H1 (cell line): ENCODE results near the gene FAM13C. TPM values are rescaled to one million over a fixed set of nuclear protein-coding genes. Genes with fewer than 3 reads are reported as not detected.

Source experiments
- CTCF ChIA-PET: fragments of 300-600 bp; sonication (Branson Sonifier 250); formaldehyde crosslinking; loops from one replicate; lab custom pipeline; 2021; ENCODE audit not compliant: partially characterized antibody; lab: Charles Lee
- POLR2A ChIA-PET: fragments of 300-600 bp; sonication (Branson Sonifier 250); formaldehyde crosslinking; loops from one replicate; lab custom pipeline; 2021; ENCODE audit warnings: inconsistent platforms; ENCODE audit not compliant: partially characterized antibody; lab: Charles Lee
- DNase-seq, 2 experiments: peaks; one replicate each; pipeline versions ENCODE4 v3.0.0 to v3.0.0-alpha.2; 2010 to 2022; ENCODE audit warnings: low spot score in 2 of 2, low read depth in 1 of 2, mixed read lengths in 1 of 2
- FAIRE-seq: peaks from 2 replicates; lab custom pipeline; 2011; peaks lifted over from hg19 to GRCh38; lab: Jason Lieb, UNC
- H2AFZ ChIP-seq: 2 replicates; pipeline ENCODE4 v1.8.1; 2012; ENCODE audit warnings: low read length, inconsistent platforms
- H2AK5ac ChIP-seq: 2 replicates; pipeline ENCODE4 v1.6.1; 2013; ENCODE audit warnings: low read depth, low read length
- H2BK120ac ChIP-seq: replicated peaks from 2 replicates; pipeline ENCODE3; 2013; ENCODE audit warnings: low read depth, low read length, inconsistent platforms
- H2BK12ac ChIP-seq: 2 replicates; pipeline ENCODE4 v1.6.1; 2013; ENCODE audit warnings: low read depth, low read length
- H2BK15ac ChIP-seq: 2 replicates; pipeline ENCODE4 v1.6.1; 2013; ENCODE audit warnings: low read length
- H2BK20ac ChIP-seq: 2 replicates; pipeline ENCODE4 v1.6.1; 2013; ENCODE audit warnings: low read length
- H2BK5ac ChIP-seq: 2 replicates; pipeline ENCODE4 v1.6.1; 2013; ENCODE audit warnings: low read depth, low read length
- H3K14ac ChIP-seq: 2 replicates; pipeline ENCODE4 v1.6.1; 2013; ENCODE audit warnings: inconsistent platforms; ENCODE audit not compliant: insufficient read length
- H3K18ac ChIP-seq: 2 replicates; pipeline ENCODE4 v1.6.1; 2013; ENCODE audit warnings: low read length; ENCODE audit errors: extremely low read depth
- H3K23ac ChIP-seq: 2 replicates; pipeline ENCODE4 v1.6.1; 2013; ENCODE audit warnings: inconsistent platforms; ENCODE audit not compliant: insufficient read length
- H3K23me2 ChIP-seq: 2 replicates; pipeline ENCODE4 v1.6.1; 2013; ENCODE audit warnings: low read depth, low read length
- H3K27ac ChIP-seq: 2 replicates; pipeline ENCODE4 v1.6.1; 2011; ENCODE audit warnings: low read depth, low read length, inconsistent platforms
- H3K27me3 ChIP-seq, 4 experiments: replicated peaks in 1 of 4; 1 replicate in 1 of 4; 2 replicates in 3 of 4; pipeline versions ENCODE4 v1.6.1 to v1.8.1; 2011 to 2013; ENCODE audit warnings: low read length in 3 of 4, mild to moderate bottlenecking in 3 of 4, inconsistent platforms in 2 of 4, mixed read lengths in 2 of 4, moderate library complexity in 1 of 4; ENCODE audit not compliant: control insufficient read depth in 3 of 4, insufficient read depth in 3 of 4; ENCODE audit errors: extremely low read depth in 1 of 4
- H3K36me3 ChIP-seq, 4 experiments: 2 replicates each; pipeline versions ENCODE4 v1.6.1 to v1.8.1; 2011 to 2013; ENCODE audit warnings: mild to moderate bottlenecking in 4 of 4, low read length in 3 of 4, moderate library complexity in 2 of 4, control low read depth in 1 of 4, inconsistent platforms in 1 of 4; ENCODE audit not compliant: insufficient read depth in 4 of 4, control insufficient read depth in 2 of 4
- H3K4ac ChIP-seq: replicated peaks from 2 replicates; pipeline ENCODE3; 2013; ENCODE audit warnings: low read length, low read depth, mixed read lengths, inconsistent platforms; ENCODE audit not compliant: insufficient read length
- H3K4me1 ChIP-seq, 4 experiments: replicated peaks in 1 of 4; 1 replicate in 1 of 4; 2 replicates in 3 of 4; pipeline versions ENCODE4 v1.6.1 to v1.8.1; 2011 to 2013; ENCODE audit warnings: low read length in 3 of 4, inconsistent platforms in 2 of 4, mixed read lengths in 1 of 4; ENCODE audit not compliant: insufficient read depth in 4 of 4, control insufficient read depth in 3 of 4
- H3K4me2 ChIP-seq, 2 experiments: 2 replicates each; pipeline versions ENCODE4 v1.6.1 to v1.8.1; 2011 to 2013; ENCODE audit warnings: low read depth in 2 of 2, low read length in 2 of 2, control low read depth in 1 of 2, inconsistent platforms in 1 of 2, mild to moderate bottlenecking in 1 of 2; ENCODE audit not compliant: insufficient read depth in 1 of 2
- H3K4me3 ChIP-seq, 4 experiments: fragments of 200-600, 300-600 bp in 1 of 4; sonication (generic), shearing (Covaris generic), sonication (Bioruptor Twin) in 1 of 4; 2 replicates each; pipeline versions ENCODE4 v1.5.1 to v1.8.1; 2011 to 2016; ENCODE audit warnings: low read length in 4 of 4, low read depth in 3 of 4, control low read depth in 2 of 4, inconsistent platforms in 2 of 4, mild to moderate bottlenecking in 2 of 4, mixed read lengths in 1 of 4, moderate library complexity in 1 of 4; ENCODE audit not compliant: insufficient read depth in 2 of 4; ENCODE audit errors: extremely low read depth in 1 of 4
- H3K56ac ChIP-seq: replicated peaks from 2 replicates; pipeline ENCODE3; 2013; ENCODE audit warnings: low read depth, mild to moderate bottlenecking, mixed read lengths, low read length, inconsistent platforms; ENCODE audit not compliant: insufficient read length
- H3K79me1 ChIP-seq: 2 replicates; pipeline ENCODE4 v1.6.1; 2013; ENCODE audit warnings: low read depth, low read length, control low read depth
- H3K79me2 ChIP-seq, 2 experiments: 2 replicates each; pipeline versions ENCODE4 v1.6.1 to v1.8.1; 2012 to 2013; ENCODE audit warnings: low read length in 2 of 2, mild to moderate bottlenecking in 2 of 2, inconsistent platforms in 1 of 2; ENCODE audit not compliant: insufficient read depth in 2 of 2, control insufficient read depth in 1 of 2
- H3K9ac ChIP-seq, 4 experiments: replicated peaks in 1 of 4; 1 replicate in 1 of 4; 2 replicates in 3 of 4; pipeline versions ENCODE4 v1.6.1 to v1.8.1; 2011 to 2013; ENCODE audit warnings: low read depth in 3 of 4, low read length in 3 of 4, control low read depth in 2 of 4, mild to moderate bottlenecking in 2 of 4, moderate library complexity in 2 of 4, inconsistent platforms in 1 of 4; ENCODE audit errors: extremely low read depth in 1 of 4
- H3K9me3 ChIP-seq, 2 experiments: 2 replicates each; pipeline versions ENCODE4 v1.6.1 to v1.8.1; 2012 to 2013; ENCODE audit warnings: mild to moderate bottlenecking in 2 of 2, moderate library complexity in 2 of 2, control low read depth in 1 of 2, inconsistent platforms in 1 of 2, low read depth in 1 of 2, low read length in 1 of 2, mixed read lengths in 1 of 2; ENCODE audit not compliant: insufficient read depth in 2 of 2
- H4K20me1 ChIP-seq, 2 experiments: replicated peaks in 1 of 2; 2 replicates each; pipeline versions ENCODE3 to v1.8.1; 2011 to 2013; ENCODE audit warnings: inconsistent platforms in 2 of 2, low read length in 2 of 2, mild to moderate bottlenecking in 1 of 2; ENCODE audit not compliant: insufficient read depth in 2 of 2, control insufficient read depth in 1 of 2
- H4K5ac ChIP-seq: 2 replicates; pipeline ENCODE4 v1.6.1; 2013; ENCODE audit warnings: low read length, low read depth, mixed read lengths, inconsistent platforms; ENCODE audit not compliant: insufficient read length
- H4K8ac ChIP-seq: 2 replicates; pipeline ENCODE4 v1.8.0; 2013; ENCODE audit warnings: mild to moderate bottlenecking, moderate library complexity, low read length, inconsistent platforms; ENCODE audit not compliant: insufficient read depth; ENCODE audit errors: extremely low read depth
- H4K91ac ChIP-seq: replicated peaks from 2 replicates; pipeline ENCODE3; 2013; ENCODE audit warnings: low read length, mixed read lengths, inconsistent platforms; ENCODE audit not compliant: insufficient read length
- CREB1 ChIP-seq: IDR thresholded peaks from 2 replicates; pipeline ENCODE4 v1.6.1; 2012; ENCODE audit warnings: inconsistent platforms
- CTCF ChIP-seq, 3 experiments: IDR thresholded peaks; 1 replicate in 2 of 3; 2 replicates in 1 of 3; pipeline versions ENCODE4 v1.5.1 to v1.6.1; 2011; ENCODE audit warnings: low read length in 3 of 3, mild to moderate bottlenecking in 3 of 3, inconsistent platforms in 2 of 3, low read depth in 1 of 3, moderate library complexity in 1 of 3; ENCODE audit not compliant: insufficient read depth in 1 of 3; ENCODE audit errors: control extremely low read depth in 1 of 3
- MAX ChIP-seq: IDR thresholded peaks from 2 replicates; pipeline ENCODE4 v1.6.1; 2012; ENCODE audit warnings: inconsistent platforms
- NRF1 ChIP-seq: IDR thresholded peaks from 2 replicates; pipeline ENCODE4 v1.6.1; 2011; ENCODE audit warnings: mild to moderate bottlenecking, low read depth, low read length, improper control_type of control experiment
- TAF7 ChIP-seq: optimal IDR thresholded peaks from 2 replicates; pipeline ENCODE3; 2011; ENCODE audit warnings: low read depth, mild to moderate bottlenecking, inconsistent platforms, low read length, moderate library complexity, borderline replicate concordance
- WGBS, 2 experiments: shearing (Covaris generic) in 1 of 2; methylation state at CpG; one replicate each; pipeline versions ENCODE4 v1.1.6 to v1.1.7; 2013 to 2015; ENCODE audit warnings: low lambda C conversion rate in 2 of 2, mixed read lengths in 2 of 2, inconsistent platforms in 1 of 2, low coverage in 1 of 2, missing lambda C conversion rate in 1 of 2; ENCODE audit not compliant: insufficient replicate concordance in 2 of 2, insufficient coverage in 1 of 2, insufficient read length in 1 of 2; ENCODE audit errors: extremely low coverage in 1 of 2, missing lambda C conversion rate in 1 of 2; 5-methylcytosine and 5-hydroxymethylcytosine counted together
- polyA plus RNA-seq, 7 experiments: library from polyadenylated mRNA; depleted of rRNA in 3 of 7; stranded (reverse) in 5 of 7; unstranded in 2 of 7; fragments of >200 nt in 5 of 7; fragments of 200-250 nt in 2 of 7; gene quantifications; 1 replicate in 5 of 7; 2 replicates in 1 of 7; 4 replicates in 1 of 7; pipeline versions ENCODE4 v1.2.1 to v1.2.3, GENCODE V29; 2011 to 2013; ENCODE audit warnings: missing spikeins in 2 of 7, mixed read lengths in 2 of 7
- total RNA-seq: library from RNA; stranded (reverse); fragmentation: NEBNext Ultra II Directional; extraction: Animal tissue kit (Norgen Biotek cat#: 25700); gene quantifications from 2 replicates; pipeline ENCODE4 v1.2.1, GENCODE V29; 2021
- TF ChIP-seq, protein P1 (sequence below): IDR thresholded peaks from 2 replicates; pipeline ENCODE4 v1.6.1; 2012; ENCODE audit warnings: inconsistent platforms

FAM13C gene
- total and polyA plus RNA-seq, 2 of the 8 experiments (the other 6 are each of a cell fraction or from before 2014, with no cell fraction given): 0.56 to 0.62 TPM

- Histone ChIP-seq H3K27me3 (no peaks in the 10 kb centered on the region), H3K4me3 (no peak overlapping the region), H3K56ac (no peak overlapping the region), H3K27ac (no peak overlapping the region), H2BK12ac (no peak overlapping the region), H3K23ac (no peak overlapping the region), H3K9ac (no peak overlapping the region), H3K79me2 (no peaks in the 10 kb centered on the region), H3K4ac (no peak overlapping the region), H2AK5ac (no peak overlapping the region), H3K36me3 (no peaks in the 10 kb centered on the region), H2AFZ (no peak overlapping the region), H3K9me3 (no peaks in the 10 kb centered on the region; a peak in 1 of 4 replicates), H3K14ac (no peak overlapping the region), H3K4me2 (no peak overlapping the region), H3K18ac (no peak overlapping the region), H2BK20ac (no peak overlapping the region), H2BK15ac (no peak overlapping the region), H4K91ac (no peak overlapping the region), H4K20me1 (no peaks in the 10 kb centered on the region), H4K8ac (no peak overlapping the region), H2BK120ac (no peak overlapping the region)
- DNase-seq: no peak
- FAIRE-seq: no peak
- CTCF ChIA-PET: interaction anchor here (0.8 to 1.1 kb wide), 3 partner anchors 12 to 144 kb away, joined by 3 read pairs; no protein-coding TSS in a partner anchor
- TF ChIP-seq MAX (no peak), NRF1 (no peak), TAF7 (no peak), CTCF (IDR thresholded peaks at IDR 0.05; ENCODE audit: control extremely low read depth in 1 of 3, insufficient read depth in 1 of 3, low read depth in 1 of 3, low read length in 3 of 3) (no peak), CREB1 (no peak)
- TF ChIP-seq, protein P1, sequence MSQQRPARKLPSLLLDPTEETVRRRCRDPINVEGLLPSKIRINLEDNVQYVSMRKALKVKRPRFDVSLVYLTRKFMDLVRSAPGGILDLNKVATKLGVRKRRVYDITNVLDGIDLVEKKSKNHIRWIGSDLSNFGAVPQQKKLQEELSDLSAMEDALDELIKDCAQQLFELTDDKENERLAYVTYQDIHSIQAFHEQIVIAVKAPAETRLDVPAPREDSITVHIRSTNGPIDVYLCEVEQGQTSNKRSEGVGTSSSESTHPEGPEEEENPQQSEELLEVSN: no peak
- TF ChIP-seq, all 59 proteins: peak for 0
- Histone ChIP-seq H3K23me2 (no peaks in the 10 kb centered on the region; the same call in 1 of the 2 replicates), H3K79me1 (no peaks in the 10 kb centered on the region), H4K5ac (no peak overlapping the region), H2BK5ac (no peak overlapping the region), H3K4me1 (no peaks in the 10 kb centered on the region)
- WGBS, 2 experiments: 92% methylated on average over 5 of the region's 5 CpGs; no CpG with 5 or more reads in 1 of the 2 experiments
- POLR2A ChIA-PET: interaction anchor here (0.6 kb wide), 1 partner anchor 18 kb away, joined by 3 read pairs; no protein-coding TSS in a partner anchor
Observed at GRCh38 chr10:59320355-59320754, 42.0 kb downstream of the FAM13C start.
